Thymus (tissue), 11 donors: ENCODE measurements around the gene PDK1. TPM values are rescaled to one million over a fixed set of nuclear protein-coding genes. Genes with fewer than 3 reads are reported as not detected.
"Not testable (repeated sequence)": the region's sequence is repeated elsewhere in the genome, so short reads cannot be mapped to it uniquely, and the experiment has no call there.

Experiments used
- DNase-seq, 9 donors: peaks; one replicate each; pipeline ENCODE4 v3.0.0-alpha.2; 2013; ENCODE audit warnings: low spot score in 9 of 9, low read depth in 6 of 9, missing footprints in 1 of 9
- H3K27ac ChIP-seq, 2 donors: one replicate each; pipeline ENCODE4 v1.5.1; 2013; ENCODE audit warnings: control low read depth in 1 of 2, low read depth in 1 of 2, low read length in 1 of 2, mild to moderate bottlenecking in 1 of 2, moderate library complexity in 1 of 2
- H3K27me3 ChIP-seq, 2 donors: one replicate each; pipeline ENCODE4 v1.5.1; 2013; ENCODE audit warnings: low read length in 1 of 2; ENCODE audit not compliant: control insufficient read depth in 2 of 2, insufficient read depth in 1 of 2
- H3K36me3 ChIP-seq, 2 donors: one replicate each; pipeline ENCODE4 v1.5.1; 2013; ENCODE audit warnings: low read length in 1 of 2, mild to moderate bottlenecking in 1 of 2, moderate library complexity in 1 of 2; ENCODE audit not compliant: control insufficient read depth in 2 of 2, insufficient read depth in 2 of 2
- H3K4me1 ChIP-seq, 2 donors: one replicate each; pipeline ENCODE4 v1.5.1; 2013; ENCODE audit warnings: low read length in 2 of 2; ENCODE audit not compliant: control insufficient read depth in 2 of 2, insufficient read depth in 2 of 2
- H3K4me3 ChIP-seq, 2 donors: one replicate each; pipeline ENCODE4 v1.5.1; 2013; ENCODE audit warnings: low read length in 2 of 2, control low read depth in 1 of 2, mild to moderate bottlenecking in 1 of 2
- H3K9me3 ChIP-seq, 2 donors: one replicate each; pipeline ENCODE4 v1.5.1; 2013; ENCODE audit warnings: low read length in 1 of 2, mild to moderate bottlenecking in 1 of 2; ENCODE audit not compliant: control insufficient read depth in 2 of 2, insufficient read depth in 1 of 2
- WGBS: extraction: QIAGEN DNeasy Blood & Tissue Kit; methylation state at CpG from one replicate; pipeline ENCODE4 v1.1.7; 2013; 5-methylcytosine and 5-hydroxymethylcytosine counted together
- polyA plus RNA-seq: library from polyadenylated mRNA; stranded (reverse); fragments of 200-250 nt; gene quantifications from one replicate; pipeline ENCODE4 v1.2.3, GENCODE V29; 2013
- total RNA-seq: library from RNA; stranded (reverse); fragments of 120-200 nt; gene quantifications from one replicate; pipeline ENCODE4 v1.2.4, GENCODE V29; 2013
- donor health status: healthy.

Gene PDK1
- total and polyA plus RNA-seq, 2 donors: 7.2 to 27.4 TPM

- Histone ChIP-seq H3K4me1 (no peaks in the 10 kb centered on the region), H3K9me3 (peaks cover 0 to 11% of the 10 kb centered on the region in 2 donors), H3K36me3 (no peaks in the 10 kb centered on the region), H3K4me3 (no peak overlapping the region), H3K27me3 (no peaks in the 10 kb centered on the region), H3K27ac (no peak overlapping the region)
- DNase-seq: no peak
These were observed 36.9 kb upstream of the PDK1 start for GRCh38 chr2:172518995-172519394.

DNA sequence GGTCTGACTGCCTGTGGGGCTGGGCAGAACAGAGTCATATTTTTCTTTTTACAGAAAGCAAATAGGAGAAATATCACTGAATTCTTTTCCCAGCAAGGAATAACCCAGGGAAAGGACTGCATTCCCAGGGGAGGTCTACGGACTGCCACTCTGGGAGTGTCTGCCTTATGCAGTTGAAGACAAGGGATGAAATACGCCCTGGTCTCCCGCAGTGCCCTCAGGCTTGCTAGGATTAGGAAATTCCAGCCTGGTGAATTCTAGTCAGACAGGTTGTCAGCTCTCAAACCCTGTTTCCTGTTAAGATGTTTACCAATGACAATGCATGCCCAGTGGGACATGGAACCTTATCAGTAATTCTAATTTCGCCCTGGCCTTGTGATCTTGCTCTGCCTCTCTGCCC is 30.3 kb upstream of the PDK1 start:
- Histone ChIP-seq H3K27ac (no peak overlapping the region), H3K4me1 (no peaks in the 10 kb centered on the region), H3K9me3 (peaks cover 1 to 10% of the 10 kb centered on the region in 2 donors), H3K36me3 (no peaks in the 10 kb centered on the region), H3K27me3 (no peaks in the 10 kb centered on the region), H3K4me3 (no peak overlapping the region)
- no peak for DNase-seq
- WGBS: 96% methylated on average over 4 of the region's 4 CpGs

- no peaks in the 10 kb centered on the region for H3K36me3 ChIP-seq
- peaks cover 8 to 26% of the 10 kb centered on the region in 2 donors for H3K9me3 ChIP-seq
- no peak for DNase-seq
- WGBS: 96% methylated on average over 2 of the region's 2 CpGs
- H3K4me1 ChIP-seq: no peaks in the 10 kb centered on the region
- H3K27me3 ChIP-seq: no peaks in the 10 kb centered on the region
- H3K27ac ChIP-seq: no peak overlapping the region
- no peak overlapping the region for H3K4me3 ChIP-seq
These were observed 24.6 kb upstream of the PDK1 start for GRCh38 chr2:172531309-172531708.

DNA sequence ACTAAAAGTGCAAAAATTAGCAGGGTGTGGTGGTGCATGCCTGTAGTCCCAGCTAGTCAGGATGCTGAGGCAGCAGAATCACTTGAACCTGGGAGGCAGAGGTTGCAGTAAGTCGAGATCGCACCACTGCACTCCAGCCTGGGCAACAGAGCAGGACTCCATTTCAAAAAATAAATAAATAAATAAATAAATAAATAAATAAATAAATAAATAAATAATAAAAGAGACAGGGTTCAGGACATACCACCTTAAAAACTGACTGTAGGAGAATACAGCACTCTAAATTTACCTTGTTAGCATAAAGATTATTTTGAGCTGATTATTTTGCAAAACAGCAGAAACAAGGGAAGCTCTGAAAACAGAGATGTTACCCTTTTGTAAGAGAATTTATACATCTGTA is 23.4 kb upstream of the PDK1 start:
- H3K36me3 ChIP-seq, H3K4me3 ChIP-seq, H3K27me3 ChIP-seq, H3K27ac ChIP-seq, DNase-seq, H3K4me1 ChIP-seq: not testable (repeated sequence)
- WGBS: 98% methylated on average over 2 of the region's 2 CpGs
- peaks cover 8 to 32% of the 10 kb centered on the region in 2 donors for H3K9me3 ChIP-seq

GRCh38 chr2:172533687-172534086 is 22.2 kb upstream of the PDK1 start:
- H3K4me3 ChIP-seq: no peak overlapping the region
- no peaks in the 10 kb centered on the region for H3K36me3 ChIP-seq
- DNase-seq: no peak
- 98% methylated on average over 1 of the region's 1 CpG for WGBS
- no peaks in the 10 kb centered on the region for H3K4me1 ChIP-seq
- no peak overlapping the region for H3K27ac ChIP-seq
- H3K27me3 ChIP-seq: no peaks in the 10 kb centered on the region
- H3K9me3 ChIP-seq: peaks cover 8 to 35% of the 10 kb centered on the region in 2 donors

- Histone ChIP-seq H3K27ac (no peak overlapping the region), H3K9me3 (peaks cover 8 to 43% of the 10 kb centered on the region in 2 donors), H3K4me3 (no peak overlapping the region), H3K36me3 (no peaks in the 10 kb centered on the region), H3K27me3 (no peaks in the 10 kb centered on the region), H3K4me1 (no peaks in the 10 kb centered on the region)
- over 99% methylated on average over 3 of the region's 3 CpGs for WGBS
- DNase-seq: no peak
These were observed 20.8 kb upstream of the PDK1 start for GRCh38 chr2:172535119-172535518.

- peaks cover 8 to 56% of the 10 kb centered on the region in 2 donors for H3K9me3 ChIP-seq
- DNase-seq, H3K27ac ChIP-seq, H3K4me3 ChIP-seq, H3K36me3 ChIP-seq, H3K27me3 ChIP-seq, H3K4me1 ChIP-seq: not testable (repeated sequence)
- WGBS: 95% methylated on average over 29 of the region's 37 CpGs
These were observed 18.0 kb upstream of the PDK1 start for GRCh38 chr2:172537851-172538250.

- WGBS: 96% methylated on average over 4 of the region's 4 CpGs
- H3K4me1 ChIP-seq: no peaks in the 10 kb centered on the region
- DNase-seq: no peak
- no peaks in the 10 kb centered on the region for H3K36me3 ChIP-seq
- H3K27ac ChIP-seq: no peak overlapping the region
- no peak overlapping the region for H3K4me3 ChIP-seq
- H3K27me3 ChIP-seq: no peaks in the 10 kb centered on the region
- peaks cover 1 to 53% of the 10 kb centered on the region in 2 donors for H3K9me3 ChIP-seq
These were observed 16.1 kb upstream of the PDK1 start for GRCh38 chr2:172539767-172540166.

- H3K4me1 ChIP-seq: no peaks in the 10 kb centered on the region
- H3K9me3 ChIP-seq: peaks cover 1 to 47% of the 10 kb centered on the region in 2 donors
- no peaks in the 10 kb centered on the region for H3K27me3 ChIP-seq
These were observed 15.5 kb upstream of the PDK1 start for GRCh38 chr2:172540421-172540820.

More at GRCh38 chr2:172540421-172540820, 15.5 kb upstream of the PDK1 start:
- no peaks in the 10 kb centered on the region for H3K36me3 ChIP-seq
- H3K4me3 ChIP-seq: no peak overlapping the region
- H3K27ac ChIP-seq: no peak overlapping the region
- no peak for DNase-seq
